Mesothelial cell of epicardium (in vitro differentiated cells): ENCODE results near the gene MGMT. TPM values are rescaled to one million over a fixed set of nuclear protein-coding genes. Genes with fewer than 3 reads are reported as not detected.

Experiments used
- DNase-seq, 2 experiments: peaks; one replicate each; pipeline ENCODE4 v3.0.0; 2021; ENCODE audit warnings: low spot score in 2 of 2; ENCODE audit not compliant: unreplicated experiment in 2 of 2
- H3K27ac Mint-ChIP-seq: 2 replicates; pipeline ENCODE4 v1.8.0; 2021; ENCODE audit warnings: mixed read lengths
- H3K27me3 Mint-ChIP-seq: 2 replicates; pipeline ENCODE4 v1.8.0; 2021; ENCODE audit warnings: low read depth, mixed read lengths
- H3K36me3 Mint-ChIP-seq: 2 replicates; pipeline ENCODE4 v1.8.0; 2021; ENCODE audit warnings: mixed read lengths
- H3K4me1 Mint-ChIP-seq: 2 replicates; pipeline ENCODE4 v1.8.0; 2021; ENCODE audit warnings: mixed read lengths
- H3K4me3 Mint-ChIP-seq: 2 replicates; pipeline ENCODE4 v1.8.0; 2021; ENCODE audit warnings: mild to moderate bottlenecking, moderate library complexity, mixed read lengths
- H3K9me3 Mint-ChIP-seq: 2 replicates; pipeline ENCODE4 v1.8.0; 2021; ENCODE audit warnings: mixed read lengths
- CTCF ChIP-seq: fragments of 200-600 bp; sonication (generic); IDR thresholded peaks from one replicate; pipeline ENCODE4 v1.5.0; 2021; ENCODE audit warnings: antibody characterized with exemption; ENCODE audit not compliant: unreplicated experiment
- total RNA-seq: library from RNA; stranded (reverse); gene quantifications from 3 replicates; pipeline ENCODE4 v1.2.1, GENCODE V29; 2021

Gene MGMT
- total RNA-seq, 1 donor from 2014 or later: 35.7 TPM

GRCh38 chr10:129658376-129659072, 191.5 kb downstream of the MGMT start:
- TF ChIP-seq CTCF: peak; percentile 28
- no peak for DNase-seq
- Mint-ChIP-seq H3K27ac (no peak overlapping the region), H3K9me3 (peaks cover 5% of the 10 kb centered on the region), H3K36me3 (peaks cover 1% of the 10 kb centered on the region), H3K27me3 (no peaks in the 10 kb centered on the region), H3K4me3 (no peak overlapping the region), H3K4me1 (peaks cover 25% of the 10 kb centered on the region)

- Mint-ChIP-seq H3K4me3 (no peak overlapping the region), H3K27me3 (no peaks in the 10 kb centered on the region), H3K27ac (no peak overlapping the region), H3K4me1 (peaks cover 25% of the 10 kb centered on the region), H3K36me3 (peaks cover 7% of the 10 kb centered on the region), H3K9me3 (peaks cover 14% of the 10 kb centered on the region)
- TF ChIP-seq CTCF: no peak
- no peak for DNase-seq
Observed at GRCh38 chr10:129659508-129660268, 192.6 kb downstream of the MGMT start.

- H3K27me3 Mint-ChIP-seq: no peaks in the 10 kb centered on the region
- DNase-seq: no peak
- H3K4me3 Mint-ChIP-seq: no peak overlapping the region
- H3K36me3 Mint-ChIP-seq: peaks cover 11% of the 10 kb centered on the region
- peak overlapping the region; percentile 79 for H3K27ac Mint-ChIP-seq
- no peak for TF ChIP-seq CTCF
- H3K9me3 Mint-ChIP-seq: peaks cover 20% of the 10 kb centered on the region
- H3K4me1 Mint-ChIP-seq: peaks cover 25% of the 10 kb centered on the region
Observed at GRCh38 chr10:129660569-129660968, 193.5 kb downstream of the MGMT start.

- Mint-ChIP-seq H3K27ac (no peak overlapping the region), H3K36me3 (peaks cover 11% of the 10 kb centered on the region), H3K27me3 (no peaks in the 10 kb centered on the region), H3K9me3 (peaks cover 24% of the 10 kb centered on the region), H3K4me1 (peaks cover 25% of the 10 kb centered on the region), H3K4me3 (no peak overlapping the region)
- TF ChIP-seq CTCF: peak; percentile 46
- DNase-seq: no peak
Observed at GRCh38 chr10:129662426-129662825, 195.4 kb downstream of the MGMT start.

- Mint-ChIP-seq H3K4me1 (no peaks in the 10 kb centered on the region), H3K27ac (no peak overlapping the region), H3K4me3 (no peak overlapping the region), H3K9me3 (peaks cover 38% of the 10 kb centered on the region), H3K36me3 (peaks cover 34% of the 10 kb centered on the region), H3K27me3 (no peaks in the 10 kb centered on the region)
- no peak for DNase-seq
- no peak for TF ChIP-seq CTCF
Observed at GRCh38 chr10:129670124-129670523, 203.1 kb downstream of the MGMT start.
